Measurements from ENCODE around the gene RPTOR.

DNA sequence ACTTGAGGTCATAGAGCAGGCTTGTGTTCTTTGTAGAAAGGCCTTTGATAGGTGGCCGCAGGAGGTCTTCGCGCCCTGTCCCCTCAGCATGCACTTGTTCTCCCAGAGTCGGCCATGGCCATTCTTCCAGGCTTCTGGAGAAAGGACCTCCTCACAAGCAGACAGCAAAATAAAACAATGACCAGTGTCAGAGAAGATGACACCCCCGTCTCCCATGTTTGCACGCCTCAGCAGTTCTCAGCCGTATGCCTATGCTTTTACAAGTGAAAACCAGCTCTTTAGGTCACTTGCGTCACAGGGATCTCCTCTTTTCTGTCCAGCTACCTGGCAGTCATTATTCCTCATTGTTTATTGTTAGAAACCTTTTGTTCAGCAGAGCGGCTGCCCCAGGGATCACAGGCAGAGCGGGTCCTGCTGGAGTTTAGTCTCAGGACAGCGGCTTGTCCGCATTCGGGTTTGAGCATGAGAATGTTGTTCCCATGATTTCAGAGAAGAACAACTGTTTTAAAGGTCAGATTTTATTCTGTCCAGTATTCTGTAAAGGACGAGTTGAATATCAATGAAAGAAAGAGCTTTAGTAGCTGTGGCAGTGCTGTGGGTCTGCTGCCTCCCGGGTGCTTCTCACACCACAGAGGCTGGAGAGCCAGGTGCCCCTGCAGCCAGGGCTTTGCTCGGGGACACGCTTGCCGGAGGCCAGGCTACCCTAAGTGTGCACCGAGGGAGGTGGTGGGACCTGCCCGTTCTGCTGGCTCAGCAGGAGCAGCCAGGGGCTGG, 123.9 kb downstream of the RPTOR start:
- TF ChIP-seq POLR2AphosphoS5 (IDR thresholded peaks at IDR 0.05; ENCODE audit: insufficient read depth, low read depth, low read length) (no peak), JUN (IDR thresholded peaks at IDR 0.05; ENCODE audit: borderline replicate concordance, insufficient read depth, insufficient read length, low read depth) (no peak)
- TF ChIP-seq, protein P1, sequence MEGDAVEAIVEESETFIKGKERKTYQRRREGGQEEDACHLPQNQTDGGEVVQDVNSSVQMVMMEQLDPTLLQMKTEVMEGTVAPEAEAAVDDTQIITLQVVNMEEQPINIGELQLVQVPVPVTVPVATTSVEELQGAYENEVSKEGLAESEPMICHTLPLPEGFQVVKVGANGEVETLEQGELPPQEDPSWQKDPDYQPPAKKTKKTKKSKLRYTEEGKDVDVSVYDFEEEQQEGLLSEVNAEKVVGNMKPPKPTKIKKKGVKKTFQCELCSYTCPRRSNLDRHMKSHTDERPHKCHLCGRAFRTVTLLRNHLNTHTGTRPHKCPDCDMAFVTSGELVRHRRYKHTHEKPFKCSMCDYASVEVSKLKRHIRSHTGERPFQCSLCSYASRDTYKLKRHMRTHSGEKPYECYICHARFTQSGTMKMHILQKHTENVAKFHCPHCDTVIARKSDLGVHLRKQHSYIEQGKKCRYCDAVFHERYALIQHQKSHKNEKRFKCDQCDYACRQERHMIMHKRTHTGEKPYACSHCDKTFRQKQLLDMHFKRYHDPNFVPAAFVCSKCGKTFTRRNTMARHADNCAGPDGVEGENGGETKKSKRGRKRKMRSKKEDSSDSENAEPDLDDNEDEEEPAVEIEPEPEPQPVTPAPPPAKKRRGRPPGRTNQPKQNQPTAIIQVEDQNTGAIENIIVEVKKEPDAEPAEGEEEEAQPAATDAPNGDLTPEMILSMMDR (IDR thresholded peaks at IDR 0.05; ENCODE audit: extremely low read depth in 1 of 2, insufficient read depth in 1 of 2, low read depth in 1 of 2, low read length in 2 of 2) = no peak

Measured in endothelial cell of umbilical vein (primary cell).